T-helper 2 cell treated with Interferon-gamma antibody and Interleukin-4, amounts not matched to agents 100 ng/mL and 5 ng/mL, for 36 hours (primary cell): ENCODE results near the gene PGPEP1. TPM values are rescaled to one million over a fixed set of nuclear protein-coding genes. Genes with fewer than 3 reads are reported as not detected.
"Not testable (repeated sequence)": the region's sequence is repeated elsewhere in the genome, so short reads cannot be mapped to it uniquely, and the experiment has no call there.

Source experiments
- intact Hi-C: fragments of 100-400 bp; cut with micrococcal nuclease; formaldehyde crosslinking; loops from one replicate; pipeline ENCODE4 v1.15.1; 2023
- total RNA-seq: library from RNA; stranded (reverse); gene quantifications from 2 replicates; pipeline ENCODE4 v1.2.3, GENCODE V29; 2022

Gene PGPEP1
- total RNA-seq, 1 donor from 2014 or later: 30.2 TPM

DNA sequence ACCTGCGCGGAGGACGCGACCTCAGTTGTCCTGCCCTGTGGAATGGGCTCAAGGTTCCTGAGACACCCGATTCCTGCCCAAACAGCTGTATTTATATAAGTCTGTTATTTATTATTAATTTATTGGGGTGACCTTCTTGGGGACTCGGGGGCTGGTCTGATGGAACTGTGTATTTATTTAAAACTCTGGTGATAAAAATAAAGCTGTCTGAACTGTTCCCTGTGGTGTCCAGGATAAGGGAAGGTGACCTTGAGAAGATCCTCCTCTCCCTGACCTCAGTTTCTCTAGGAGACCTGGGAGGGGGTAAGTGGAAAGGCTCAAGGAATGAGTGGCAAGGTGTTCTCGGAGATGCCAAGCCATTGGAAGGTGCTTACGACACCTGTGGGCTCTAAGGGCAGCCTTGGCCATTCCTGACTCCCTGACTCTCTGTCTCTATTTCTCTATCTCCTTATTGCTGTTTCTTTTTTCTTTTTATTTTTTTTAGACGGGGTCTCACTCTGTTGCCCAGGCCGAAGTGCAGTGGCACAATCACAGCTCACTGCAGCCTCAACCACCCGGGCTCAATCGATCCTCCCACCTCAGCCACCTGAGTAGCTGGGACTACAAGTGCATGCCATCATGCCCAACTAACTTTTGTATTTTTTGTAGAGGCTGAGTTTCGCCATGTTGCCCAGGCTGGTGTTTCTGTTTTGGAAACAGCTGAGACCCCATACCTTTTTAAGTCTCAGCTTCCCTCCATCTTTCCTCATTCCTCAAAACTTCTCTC lies 48.7 kb downstream of the PGPEP1 start:
- intact Hi-C loops: loop anchor here (1.0 kb wide), 1 partner anchor 21 kb away; no protein-coding TSS in a partner anchor

DNA sequence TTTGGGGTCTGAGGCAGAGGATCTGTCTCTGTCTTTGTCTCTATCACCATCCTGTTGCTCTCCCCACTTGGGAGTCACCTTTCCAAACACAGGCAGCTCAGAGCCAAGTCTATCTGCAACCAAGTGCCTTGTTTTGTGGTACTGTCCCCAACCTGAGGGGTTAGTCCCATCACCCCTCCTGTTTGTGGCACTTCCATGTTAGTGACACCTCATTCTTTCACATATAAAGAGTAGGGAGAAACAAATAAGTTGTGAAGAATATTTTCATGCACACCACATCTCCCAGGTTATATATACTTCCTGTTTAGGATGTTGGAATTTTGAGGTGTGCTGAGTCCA lies 49.3 kb downstream of the PGPEP1 start:
- intact Hi-C loops: no loop called here

DNA sequence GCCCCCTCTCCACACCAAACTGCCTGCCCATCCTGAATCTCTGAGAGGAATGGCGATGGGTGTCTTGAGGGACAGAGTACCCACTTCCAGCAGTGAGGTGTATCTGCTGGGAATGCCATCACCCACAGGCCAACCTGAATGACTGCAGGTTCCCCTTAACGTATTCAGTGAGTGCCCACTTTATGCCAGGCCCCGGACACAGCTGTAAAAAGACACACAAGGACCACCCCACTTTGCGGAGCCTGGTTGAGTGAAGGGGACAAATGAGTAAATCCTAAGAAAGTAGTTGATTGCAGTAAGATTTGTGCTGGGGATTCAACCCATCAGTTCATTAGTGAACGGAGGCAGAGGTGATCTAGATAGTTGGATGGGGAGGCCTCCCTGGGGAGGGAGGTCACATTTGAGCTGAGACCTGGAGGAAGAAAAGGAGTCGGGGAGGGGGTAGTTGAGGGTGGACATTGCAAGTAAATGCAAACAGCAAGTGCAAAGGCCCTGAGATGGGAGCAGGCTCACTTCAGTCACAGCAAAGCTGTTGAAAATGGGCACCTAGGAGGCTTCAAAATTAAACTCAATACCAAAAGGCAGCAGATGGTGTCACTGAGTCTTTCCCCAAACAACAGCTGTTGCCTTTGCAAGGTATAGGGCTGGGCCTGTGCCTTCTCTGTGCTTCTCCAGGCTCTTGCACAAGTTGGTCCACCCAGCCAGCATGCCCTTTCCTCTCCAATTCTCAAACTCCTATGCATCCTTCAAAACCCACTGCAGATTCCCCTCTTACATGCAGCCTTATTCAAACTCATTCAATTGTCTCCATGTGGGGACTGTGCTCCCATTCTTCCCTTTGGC lies 49.9 kb downstream of the PGPEP1 start:
- intact Hi-C loops: no loop called here

DNA sequence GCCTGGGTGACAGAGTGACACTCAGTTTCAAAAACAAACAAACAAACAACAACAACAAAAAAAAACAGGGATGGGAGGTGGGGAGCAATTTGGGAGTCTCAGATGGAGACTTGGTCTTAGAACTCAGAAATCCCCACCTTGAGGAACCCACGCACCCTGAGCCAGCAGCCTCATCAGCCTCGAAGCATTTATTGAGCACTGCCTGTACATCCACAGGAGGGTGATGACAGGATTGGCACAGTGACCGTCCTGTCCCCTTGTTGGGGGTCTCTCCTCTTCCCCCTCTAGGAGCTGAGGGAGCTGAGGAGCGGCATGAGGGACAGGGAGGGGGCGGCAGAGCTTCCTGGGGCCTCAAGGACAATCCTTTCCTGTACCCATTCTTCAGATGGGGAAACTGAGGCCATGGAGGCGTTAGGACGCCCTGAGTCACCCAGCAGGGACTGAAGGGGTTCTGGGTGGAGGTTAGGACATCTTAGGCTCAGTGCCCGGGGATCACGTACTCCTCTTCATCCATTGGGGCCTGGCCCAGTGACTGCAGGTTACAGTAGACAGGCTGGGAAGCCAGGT lies 51.2 kb downstream of the PGPEP1 start:
- intact Hi-C loops: no loop called here

DNA sequence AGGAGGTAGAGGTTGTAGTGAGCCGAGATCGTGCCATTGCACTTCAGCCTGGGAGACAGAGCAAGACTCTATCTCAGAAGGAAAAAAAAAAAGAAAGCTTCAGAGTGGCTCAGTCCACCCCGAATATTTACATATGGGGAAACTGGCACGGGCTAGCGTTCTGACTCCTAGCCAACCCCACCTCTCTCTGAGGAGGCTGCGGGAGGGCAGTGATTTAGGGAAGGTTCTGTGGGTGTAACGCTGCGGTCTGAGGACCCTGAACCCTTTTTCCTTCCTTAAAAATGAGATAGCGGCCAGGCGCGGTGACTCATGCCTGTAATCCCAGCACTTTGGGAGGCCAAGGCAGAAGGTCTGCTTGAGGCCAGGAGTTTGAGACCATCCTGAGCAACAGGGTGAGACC lies 52.0 kb downstream of the PGPEP1 start:
- intact Hi-C loops: no loop called here

DNA sequence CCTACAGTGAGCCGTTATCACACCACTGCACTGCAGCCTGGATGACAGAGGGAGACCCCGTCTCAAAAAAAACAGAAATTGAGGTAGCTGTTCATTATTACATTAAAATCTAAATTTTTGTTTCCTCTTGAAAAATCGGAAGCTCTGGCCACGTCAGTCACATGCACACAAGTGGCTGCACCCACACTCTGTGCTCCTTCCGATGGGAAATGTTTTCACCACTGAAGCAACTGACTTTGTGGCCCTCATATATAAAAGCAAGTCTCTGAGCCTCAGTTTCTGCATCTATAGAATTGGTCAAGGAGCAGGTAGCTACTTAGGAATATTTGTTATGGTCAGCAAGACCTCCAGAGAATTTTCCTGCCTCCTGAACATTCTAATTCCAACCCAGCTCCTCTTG lies 52.5 kb downstream of the PGPEP1 start:
- intact Hi-C loops: no loop called here

DNA sequence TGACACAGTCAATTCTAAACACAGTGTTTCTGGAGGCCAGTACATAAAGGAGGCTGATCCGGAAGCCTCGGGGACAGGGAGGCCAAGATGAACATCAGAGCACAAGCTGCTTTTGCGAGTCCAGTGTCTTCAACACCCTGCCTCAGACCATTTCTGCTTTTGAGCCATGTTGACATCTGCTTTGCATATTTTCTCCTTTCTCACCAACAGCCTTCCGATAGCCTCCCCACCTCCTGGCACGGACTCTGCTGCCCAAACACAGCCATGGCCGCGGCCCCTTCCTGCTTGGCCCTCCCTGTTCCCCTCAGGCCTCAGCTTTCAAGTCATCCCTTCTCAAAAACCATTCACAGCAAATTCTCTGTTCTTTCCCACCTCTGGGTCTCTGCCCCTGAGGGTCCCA lies 53.4 kb downstream of the PGPEP1 start:
- intact Hi-C loops: no loop called here

DNA sequence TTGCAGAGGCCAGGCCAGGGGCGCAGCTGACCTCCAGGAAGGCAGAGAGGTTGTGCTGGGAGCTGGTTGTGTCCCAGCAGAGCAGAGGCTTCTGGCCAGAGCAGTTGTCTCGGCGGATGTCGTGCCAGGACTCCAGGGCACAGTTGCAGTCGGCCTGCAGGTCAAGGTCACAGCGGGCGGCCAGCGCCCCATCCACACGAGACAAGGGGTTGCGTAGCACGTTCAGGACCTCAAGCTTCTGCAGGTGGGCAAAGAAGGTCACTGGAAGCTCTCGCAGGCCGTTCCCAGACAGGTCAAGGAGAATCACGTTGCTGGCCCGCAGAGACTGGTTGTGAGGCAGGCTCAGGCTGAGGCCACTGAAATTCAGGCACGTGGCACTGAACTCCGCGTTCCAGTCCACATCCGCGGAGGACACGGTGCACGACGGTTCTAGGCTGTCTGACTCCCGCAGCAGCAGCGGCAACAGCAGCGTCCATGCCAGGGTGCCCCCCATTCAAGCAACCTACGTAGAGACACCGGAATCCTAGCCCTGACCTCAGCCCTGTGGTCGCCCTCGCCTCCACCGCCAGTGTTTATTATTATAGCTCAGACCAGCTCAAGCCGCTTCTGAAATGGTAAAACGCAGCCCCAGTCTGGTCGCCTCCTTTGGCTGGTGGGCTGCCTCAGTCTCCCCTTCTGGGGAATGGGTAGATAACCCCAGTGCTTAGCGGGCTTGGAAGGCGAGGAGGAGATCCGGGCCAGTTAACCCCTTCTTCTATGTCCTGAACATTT lies 56.3 kb downstream of the PGPEP1 start:
- intact Hi-C loops: no loop called here

DNA sequence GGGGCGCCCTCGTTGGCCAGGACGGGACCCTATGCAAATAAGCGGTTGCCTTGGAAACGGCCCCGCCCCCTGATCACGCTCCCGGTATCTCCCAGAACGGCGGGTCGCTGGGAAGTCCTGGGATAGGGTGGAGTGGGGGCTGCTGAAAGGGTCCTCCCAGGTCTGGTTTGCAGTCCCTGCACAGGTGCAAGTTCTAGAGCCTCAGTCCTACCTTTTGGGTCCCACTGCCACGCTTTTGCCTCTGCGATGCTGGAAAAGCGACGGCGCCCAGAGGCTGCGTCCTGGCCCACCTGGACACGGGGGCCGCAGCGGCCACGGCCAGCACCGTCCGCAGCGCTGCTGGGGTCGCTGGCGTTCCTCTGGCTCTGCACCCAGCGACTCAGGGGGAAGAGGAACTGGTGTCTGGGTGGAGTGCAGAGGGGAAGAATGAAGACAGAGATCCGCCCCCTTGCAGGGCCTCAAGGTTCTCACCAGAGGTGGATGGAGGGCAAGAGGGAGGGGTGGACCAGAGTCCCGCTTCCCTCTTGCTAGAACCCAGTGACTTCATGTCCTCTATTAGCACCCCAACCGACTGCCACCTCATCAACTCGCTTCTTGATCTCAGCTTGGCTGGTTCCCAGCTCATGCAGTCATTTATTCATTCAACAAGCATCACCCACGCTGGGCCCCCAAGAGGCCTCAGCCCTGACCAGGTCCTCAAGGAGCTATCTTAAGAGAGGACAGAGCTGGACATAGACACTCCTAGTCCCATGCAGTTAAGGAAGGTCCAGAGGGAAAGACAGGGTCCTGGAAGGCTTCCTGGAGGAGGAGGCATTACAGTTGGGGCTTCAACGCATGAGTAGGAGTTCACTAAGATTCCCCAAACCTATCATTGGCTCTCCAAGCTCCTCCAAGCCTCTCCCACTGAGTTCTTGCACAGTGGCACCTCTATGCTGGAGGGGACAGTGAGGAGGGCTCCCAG lies 57.1 kb downstream of the PGPEP1 start, which contains the start of gene LRRC25:
Gene LRRC25, minus strand, starts transcription at position 381 of the 961 bp plus-strand sequence. CDS start 659 bp downstream, outside the sequence.
- intact Hi-C loops: no loop called here

DNA sequence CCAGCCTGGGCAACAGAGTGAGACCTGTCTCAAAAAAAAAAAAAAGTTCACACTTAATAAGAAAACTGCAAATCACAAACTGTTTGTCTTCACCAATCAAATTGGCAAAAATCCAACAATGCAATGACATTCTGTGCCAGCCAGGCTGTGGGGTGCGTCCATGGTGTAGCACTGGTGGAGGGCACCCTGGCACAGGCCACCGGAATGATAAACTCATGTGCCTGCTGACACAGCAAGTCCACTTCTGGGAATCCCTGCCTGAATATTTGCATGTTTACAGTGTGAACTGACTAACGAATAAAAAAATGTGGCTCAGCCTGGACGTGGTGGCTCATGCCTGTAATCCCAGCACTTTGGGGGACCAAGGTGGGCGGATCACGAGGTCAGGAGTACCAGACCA lies 58.6 kb downstream of the PGPEP1 start:
- intact Hi-C loops: no loop called here

DNA sequence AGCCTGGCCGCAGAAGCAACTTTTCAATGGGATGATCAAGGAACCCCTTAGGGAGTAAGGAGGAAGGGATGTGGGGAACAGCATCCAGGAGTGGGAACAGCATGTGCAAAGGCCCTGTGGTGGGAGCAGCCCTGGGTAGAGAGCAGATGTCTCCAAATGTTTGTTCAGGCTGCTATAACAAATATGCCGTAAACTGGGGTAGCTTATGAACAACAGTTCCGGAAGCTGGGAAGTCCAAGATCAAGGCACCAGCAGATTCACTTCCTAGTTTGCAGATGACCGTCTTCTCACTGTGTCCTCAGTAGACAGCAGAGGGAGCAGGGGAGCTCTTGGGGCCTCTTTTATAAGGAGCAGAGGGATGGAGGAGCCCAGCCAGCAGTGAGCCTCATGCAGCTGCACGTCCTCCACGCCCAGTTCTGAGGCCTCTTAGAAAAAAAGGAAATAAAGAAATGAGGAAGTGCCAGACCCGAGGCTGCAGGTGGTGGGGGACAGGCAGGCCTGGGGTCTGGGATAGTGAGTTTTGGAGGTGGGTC lies 61.2 kb downstream of the PGPEP1 start:
- intact Hi-C loops: no loop called here

DNA sequence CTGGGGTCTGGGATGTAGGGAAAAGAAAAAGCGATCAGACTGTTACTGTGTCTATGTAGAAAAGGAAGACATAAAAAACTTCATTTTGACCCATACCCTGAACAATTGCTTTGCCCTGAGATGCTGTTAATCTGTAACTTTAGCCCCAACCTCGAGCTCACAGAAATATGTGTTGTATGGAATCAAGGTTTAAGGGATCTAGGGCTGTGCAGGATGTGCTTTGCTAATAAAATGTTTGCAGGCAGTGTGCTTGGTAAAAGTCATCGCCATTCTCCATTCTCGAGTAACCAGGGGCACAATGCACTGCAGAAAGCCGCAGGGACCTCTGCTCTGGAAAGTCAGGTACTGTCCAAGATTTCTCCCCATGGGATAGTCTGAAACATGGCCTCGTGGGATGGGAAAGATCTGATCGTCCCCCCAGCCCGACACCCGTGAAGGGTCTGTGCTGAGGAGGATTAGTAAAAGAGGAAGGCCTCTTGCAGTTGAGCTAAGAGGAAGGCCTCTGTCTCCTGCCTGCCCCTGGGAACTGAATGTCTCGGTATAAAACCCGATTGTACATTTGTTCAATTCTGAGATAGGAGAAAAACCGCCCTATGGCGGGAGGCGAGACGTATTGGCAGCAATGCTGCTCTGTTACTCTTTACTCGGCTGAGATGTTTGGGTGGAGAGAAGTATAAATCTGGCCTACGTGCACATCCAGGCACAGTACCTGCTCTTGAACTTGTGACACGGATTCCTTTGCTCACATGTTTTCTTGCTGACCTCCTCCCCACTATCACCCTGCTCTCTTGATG lies 62.3 kb downstream of the PGPEP1 start:
- intact Hi-C loops: not testable (repeated sequence)

DNA sequence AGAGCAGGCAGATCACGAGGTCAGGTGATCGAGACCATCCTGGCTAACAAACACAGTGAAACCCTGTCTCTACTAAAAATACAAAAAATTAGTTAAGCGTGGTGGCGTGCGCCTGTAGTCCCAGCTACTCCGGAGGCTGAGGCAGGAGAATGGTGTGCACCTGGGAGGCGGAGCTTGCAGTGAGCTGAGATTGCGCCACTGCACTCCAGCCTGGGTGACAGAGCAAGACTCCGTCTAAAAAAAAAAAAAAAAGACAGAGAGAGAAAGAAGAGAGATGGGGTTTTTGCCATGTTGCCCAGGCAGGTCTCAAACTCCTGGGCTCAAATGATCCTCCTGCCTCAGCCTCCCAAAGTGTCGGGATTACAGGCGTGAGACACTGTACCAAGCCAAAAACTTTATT lies 65.4 kb downstream of the PGPEP1 start:
- intact Hi-C loops: not testable (repeated sequence)

DNA sequence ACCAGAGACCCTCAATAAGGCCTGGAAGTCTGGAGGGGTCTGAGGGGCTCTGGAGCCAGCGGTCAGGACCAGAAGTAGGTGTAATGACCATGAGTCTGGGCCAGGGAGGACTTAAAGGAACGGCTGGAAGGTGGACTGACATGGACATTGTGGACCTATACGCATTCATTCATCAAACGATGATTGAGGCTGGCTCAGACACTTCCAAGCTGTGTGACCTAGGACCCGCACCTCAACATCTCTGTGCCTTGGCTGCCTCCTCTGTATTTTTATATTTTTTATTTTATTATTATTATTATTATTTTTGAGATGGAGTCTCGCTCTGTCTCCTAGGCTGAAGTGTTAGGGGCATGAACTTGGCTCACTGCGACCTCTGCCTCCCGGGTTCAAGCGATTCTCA lies 66.4 kb downstream of the PGPEP1 start:
- intact Hi-C loops: no loop called here

DNA sequence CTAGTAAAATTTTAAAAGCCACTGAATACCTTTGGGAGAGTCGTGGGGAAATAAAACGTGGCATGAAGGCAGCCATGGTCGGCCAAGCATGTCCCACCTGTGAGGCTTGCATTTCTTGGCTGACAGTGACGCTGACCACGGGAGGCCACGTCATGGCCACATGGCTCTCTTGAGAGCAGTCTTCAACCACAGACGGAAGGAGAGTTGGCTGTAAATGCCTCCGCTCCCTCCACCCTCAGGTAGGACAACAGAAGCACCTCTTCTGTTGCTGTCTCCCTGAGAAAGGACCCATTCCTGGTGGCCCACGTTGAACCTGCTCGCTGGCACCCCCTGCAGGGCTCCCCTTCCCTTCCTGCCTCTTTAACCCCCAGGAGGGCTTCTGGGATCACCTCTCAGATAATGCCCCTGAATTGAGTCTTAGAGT lies 67.7 kb downstream of the PGPEP1 start:
- intact Hi-C loops: no loop called here

DNA sequence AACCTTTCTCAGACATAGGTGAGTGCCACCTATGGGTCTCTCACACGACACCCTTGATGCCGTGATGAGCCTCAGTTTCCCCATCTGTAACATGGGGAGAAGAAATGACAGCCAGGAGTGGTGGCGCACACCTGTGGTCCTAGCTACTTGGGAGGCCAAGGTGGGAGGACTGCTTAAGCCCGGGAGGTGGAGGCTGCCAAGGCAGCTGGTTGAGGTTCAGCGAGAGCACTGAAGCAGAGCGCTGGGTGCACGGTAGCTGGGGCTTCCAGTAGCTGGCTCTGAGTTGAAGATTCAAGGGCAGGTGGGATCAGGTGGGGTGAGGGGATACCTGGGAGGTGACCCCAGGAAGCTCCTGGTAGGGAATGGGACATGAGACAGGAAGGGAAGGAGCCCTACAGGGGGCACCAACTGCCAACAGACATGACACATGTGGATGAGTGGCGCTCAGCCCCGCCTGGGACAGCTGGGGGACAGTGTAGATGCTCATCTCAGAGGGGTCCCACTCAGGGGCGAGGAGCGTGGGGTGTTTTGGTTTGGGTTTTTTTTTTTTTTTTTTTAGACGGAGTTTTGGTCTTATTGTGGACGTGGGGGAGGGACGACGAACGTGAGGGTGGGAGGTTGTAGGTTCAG lies 72.3 kb downstream of the PGPEP1 start:
- intact Hi-C loops: loop anchor here (5.0 kb wide), 1 partner anchor 70 kb away; the partner anchor contains the start of gene PGPEP1

DNA sequence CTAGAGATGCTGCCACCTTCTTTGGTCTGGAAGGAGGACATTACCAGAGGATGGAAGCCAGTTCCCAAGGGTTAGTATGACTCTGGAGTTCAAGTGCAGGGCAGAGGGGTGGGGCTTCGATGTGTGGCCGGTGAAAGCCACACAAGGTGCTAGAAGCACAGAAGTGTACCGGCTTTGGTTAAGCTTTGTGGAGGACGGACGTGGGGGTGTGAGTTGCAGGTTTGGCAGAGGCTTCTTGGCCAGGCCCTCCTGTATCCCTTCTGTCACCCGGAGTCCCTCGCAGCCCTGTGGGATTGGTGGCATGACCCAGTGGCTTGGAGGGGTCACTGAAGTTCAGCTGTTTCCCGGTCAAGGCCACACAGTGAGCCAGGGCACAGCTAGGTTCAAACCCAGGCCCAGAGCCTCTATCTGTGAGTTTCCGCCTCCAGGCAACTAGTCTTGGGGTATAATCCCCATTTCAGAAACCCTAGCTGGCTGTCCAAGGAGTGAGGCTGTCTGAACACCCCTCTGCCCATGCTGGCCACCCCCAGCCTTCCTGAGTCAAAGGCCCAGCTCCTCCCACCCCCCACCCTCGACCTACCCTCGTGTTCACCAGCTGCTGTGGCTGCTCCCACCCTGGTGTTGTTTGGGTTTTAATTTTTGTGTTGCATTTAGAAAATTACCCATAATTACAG lies 74.2 kb downstream of the PGPEP1 start:
- intact Hi-C loops: loop anchor here (5.0 kb wide), 4 partner anchors 72 to 212 kb away; partner anchors contain the start of genes LSM4, PGPEP1 and RAB3A
